ENCODE results near the gene TOR1AIP2. TPM values are rescaled to one million over a fixed set of nuclear protein-coding genes. Genes with fewer than 3 reads are reported as not detected.

The TOR1AIP2 gene
- total RNA-seq, 2 experiments from 2014 or later: 71.6 to 72.7 TPM

GRCh38 chr1:179872558-179872957, 5.0 kb downstream of the TOR1AIP2 start:
- no peak overlapping the region for H3K4me3 ChIP-seq (ENCODE audit: low read length)
- no peak for ATAC-seq (ENCODE audit: poor library complexity)
- Mint-ChIP-seq H3K27ac (no peak overlapping the region), H3K36me3 (ENCODE audit: low read depth) (peaks cover 58% of the 10 kb centered on the region), H3K27me3 (no peaks in the 10 kb centered on the region), H3K4me3 (no peak overlapping the region), H3K9me3 (no peaks in the 10 kb centered on the region), H3K4me1 (ENCODE audit: low read depth) (peaks cover 63% of the 10 kb centered on the region)
- CTCF ChIA-PET: no interaction called here
- H3K9me3 ChIP-seq (ENCODE audit: control insufficient read depth in 1 of 2, insufficient read depth in 1 of 2, low read length in 2 of 2): no peaks in the 10 kb centered on the region
- no peak overlapping the region for H3K27ac ChIP-seq (ENCODE audit: low read depth in 1 of 2, low read length in 2 of 2)
- DNase-seq: no peak
- POLR2A ChIA-PET: interaction anchor here (1.0 kb wide), 1 partner anchor 10 kb away, joined by 3 read pairs; the partner anchor contains the start of gene TOR1AIP1
- H3K36me3 ChIP-seq (ENCODE audit: insufficient read depth, low read length): peaks cover 37% of the 10 kb centered on the region
- peaks cover 10% of the 10 kb centered on the region for H3K4me1 ChIP-seq (ENCODE audit: insufficient read depth, low read length)
- intact Hi-C loops (cut with DNase I, micrococcal nuclease): loop anchor here (10.0 kb wide), 5 partner anchors 58 to 1152 kb away; partner anchors contain the start of genes ACBD6 (in 1 of the 2), SOAT1 (in 1 of the 2), STX6 (in 1 of the 2) and XPR1 (in 1 of the 2)
- no peak for TF ChIP-seq CTCF (IDR thresholded peaks at IDR 0.05)
- no peaks in the 10 kb centered on the region for H3K27me3 ChIP-seq (ENCODE audit: control insufficient read depth in 1 of 2, insufficient read depth in 2 of 2, low read length in 2 of 2)

GRCh38 chr1:179871940-179872339, 5.7 kb downstream of the TOR1AIP2 start:
- no peaks in the 10 kb centered on the region for H3K27me3 Mint-ChIP-seq
- no peaks in the 10 kb centered on the region for H3K9me3 ChIP-seq (ENCODE audit: control insufficient read depth in 1 of 2, insufficient read depth in 1 of 2, low read length in 2 of 2)
- peaks cover 62% of the 10 kb centered on the region for H3K36me3 Mint-ChIP-seq (ENCODE audit: low read depth)
- no peak overlapping the region for H3K27ac Mint-ChIP-seq
- H3K36me3 ChIP-seq (ENCODE audit: insufficient read depth, low read length): peaks cover 41% of the 10 kb centered on the region
- TF ChIP-seq CTCF (IDR thresholded peaks at IDR 0.05): no peak
- ATAC-seq (ENCODE audit: poor library complexity) (no peak), DNase-seq (no peak)
- H3K9me3 Mint-ChIP-seq: no peaks in the 10 kb centered on the region
- H3K4me1 ChIP-seq (ENCODE audit: insufficient read depth, low read length): peaks cover 6% of the 10 kb centered on the region
- POLR2A ChIA-PET: interaction anchor here (1.0 kb wide), 1 partner anchor 10 kb away, joined by 3 read pairs; the partner anchor contains the start of gene TOR1AIP1
- H3K4me1 Mint-ChIP-seq (ENCODE audit: low read depth): peaks cover 62% of the 10 kb centered on the region
- H3K27ac ChIP-seq (ENCODE audit: low read depth in 1 of 2, low read length in 2 of 2): no peak overlapping the region
- no peaks in the 10 kb centered on the region for H3K27me3 ChIP-seq (ENCODE audit: control insufficient read depth in 1 of 2, insufficient read depth in 2 of 2, low read length in 2 of 2)
- H3K4me3 Mint-ChIP-seq: no peak overlapping the region
- intact Hi-C loops (cut with DNase I, micrococcal nuclease): loop anchor here (10.0 kb wide), 5 partner anchors 57 to 1153 kb away; partner anchors contain the start of genes ACBD6 (in 1 of the 2), SOAT1 (in 1 of the 2), STX6 (in 1 of the 2) and XPR1 (in 1 of the 2)
- CTCF ChIA-PET: no interaction called here
- H3K4me3 ChIP-seq (ENCODE audit: low read length): no peak overlapping the region

GRCh38 chr1:179870870-179871269, 6.7 kb downstream of the TOR1AIP2 start:
- Mint-ChIP-seq H3K9me3 (no peaks in the 10 kb centered on the region), H3K4me3 (no peak overlapping the region), H3K36me3 (ENCODE audit: low read depth) (peaks cover 66% of the 10 kb centered on the region), H3K27me3 (no peaks in the 10 kb centered on the region), H3K27ac (no peak overlapping the region), H3K4me1 (ENCODE audit: low read depth) (peaks cover 55% of the 10 kb centered on the region)
- Histone ChIP-seq H3K4me1 (ENCODE audit: insufficient read depth, low read length) (peaks cover 5% of the 10 kb centered on the region), H3K4me3 (ENCODE audit: low read length) (no peak overlapping the region), H3K27me3 (ENCODE audit: control insufficient read depth in 1 of 2, insufficient read depth in 2 of 2, low read length in 2 of 2) (no peaks in the 10 kb centered on the region), H3K27ac (ENCODE audit: low read depth in 1 of 2, low read length in 2 of 2) (no peak overlapping the region), H3K9me3 (ENCODE audit: control insufficient read depth in 1 of 2, insufficient read depth in 1 of 2, low read length in 2 of 2) (no peaks in the 10 kb centered on the region), H3K36me3 (ENCODE audit: insufficient read depth, low read length) (peaks cover 47% of the 10 kb centered on the region)
- ChIA-PET POLR2A (interaction anchor here (1.4 kb wide), 1 partner anchor 12 kb away, joined by 6 read pairs; the partner anchor contains the start of gene TOR1AIP1), CTCF (no interaction called here)
- DNase-seq (no peak), ATAC-seq (ENCODE audit: poor library complexity) (no peak)
- no peak for TF ChIP-seq CTCF (IDR thresholded peaks at IDR 0.05)
- intact Hi-C loops (cut with DNase I, micrococcal nuclease): loop anchor here (10.0 kb wide), 5 partner anchors 56 to 1154 kb away; partner anchors contain the start of genes ACBD6 (in 1 of the 2), SOAT1 (in 1 of the 2), STX6 (in 1 of the 2) and XPR1 (in 1 of the 2)

Measured in CD4-positive, alpha-beta T cell (primary cell).